Stimulated activated naive B cell treated with anti-CD40 and anti-IgM and Interleukin-4, amounts not matched to agents 10 μg/mL and 1 μg/mL and 100 μg/mL, for 72 hours (primary cell): ENCODE measurements around the gene TRIM65.
"Not testable (repeated sequence)": the region's sequence is repeated elsewhere in the genome, so short reads cannot be mapped to it uniquely, and the experiment has no call there.

Experiments
- ATAC-seq, 2 donors: fragments of 150-1000 bp; cut with Tn5 transposase; replicated peaks; 2 replicates each; pipeline ENCODE4 v1.10.0; 2021; ENCODE audit warnings: moderate library complexity in 1 of 2
- DNase-seq: peaks from one replicate; pipeline ENCODE4 v3.0.0; 2021
- H3K27ac Mint-ChIP-seq: one replicate; pipeline ENCODE4 v1.8.0; 2022; ENCODE audit warnings: mild to moderate bottlenecking, mixed read lengths
- H3K27me3 Mint-ChIP-seq, 2 donors: one replicate each; pipeline ENCODE4 v1.8.0; 2022; ENCODE audit warnings: mixed read lengths in 2 of 2
- H3K36me3 Mint-ChIP-seq, 2 donors: one replicate each; pipeline ENCODE4 v1.8.0; 2022; ENCODE audit warnings: mixed read lengths in 2 of 2, mild to moderate bottlenecking in 1 of 2
- H3K4me1 Mint-ChIP-seq, 2 donors: one replicate each; pipeline ENCODE4 v1.8.0; 2022; ENCODE audit warnings: mixed read lengths in 2 of 2, mild to moderate bottlenecking in 1 of 2
- H3K4me3 Mint-ChIP-seq, 2 donors: one replicate each; pipeline ENCODE4 v1.8.0; 2022; ENCODE audit warnings: mild to moderate bottlenecking in 2 of 2, mixed read lengths in 2 of 2, moderate library complexity in 1 of 2
- H3K9me3 Mint-ChIP-seq, 2 donors: one replicate each; pipeline ENCODE4 v1.8.0; 2022; ENCODE audit warnings: mixed read lengths in 2 of 2, mild to moderate bottlenecking in 1 of 2

TRIM65 gene

DNA sequence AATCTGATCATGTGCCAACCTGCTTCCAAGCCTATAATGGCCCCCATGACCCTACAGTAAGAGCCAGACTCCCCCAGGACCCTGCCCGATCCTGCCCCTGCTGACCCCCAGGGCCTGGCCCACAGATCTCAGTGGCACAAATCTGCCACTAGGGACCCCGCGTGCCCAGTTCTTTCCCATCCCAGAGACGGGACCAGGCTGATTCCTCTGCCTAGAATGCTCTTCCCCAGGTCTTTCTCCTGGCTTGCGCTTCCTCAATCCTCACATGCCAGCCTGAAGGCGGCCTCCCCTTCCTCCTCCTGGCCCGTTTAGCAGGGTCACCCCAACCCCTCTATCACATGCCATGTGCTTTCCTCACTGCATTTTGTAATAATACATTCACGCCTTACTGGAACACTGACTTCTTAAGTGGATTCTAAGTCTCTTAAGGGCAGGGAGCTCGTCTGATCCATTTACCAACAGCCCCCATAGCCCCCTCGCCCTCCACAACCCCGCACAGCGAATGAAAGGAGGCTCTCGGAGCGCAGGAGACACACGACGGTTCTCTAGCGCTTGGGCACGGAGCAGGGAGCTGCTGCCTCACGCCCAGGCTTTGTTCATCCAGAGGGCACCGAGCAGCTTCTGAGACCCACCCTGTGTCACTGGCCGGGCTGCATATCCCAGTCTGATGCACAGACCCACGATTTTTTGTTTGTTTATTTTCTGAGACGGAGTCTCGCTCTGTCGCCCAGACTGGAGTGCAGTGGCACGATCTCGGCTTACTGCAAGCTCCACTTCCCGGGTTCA, 1.2 kb downstream of the TRIM65 start:
- H3K27me3 Mint-ChIP-seq, result no peaks in the 10 kb centered on the region
- peaks cover 28 to 48% of the 10 kb centered on the region in 2 donors for H3K36me3 Mint-ChIP-seq
- peaks cover 26 to 49% of the 10 kb centered on the region in 2 donors for H3K4me1 Mint-ChIP-seq
- peak; percentile 1 to 8 for ATAC-seq
- DNase-seq, result no peak
- H3K27ac Mint-ChIP-seq, result peak overlapping the region; percentile 91
- H3K4me3 Mint-ChIP-seq, result peak overlapping the region; percentile 78 to 84
- H3K9me3 Mint-ChIP-seq, result no peaks in the 10 kb centered on the region

DNA sequence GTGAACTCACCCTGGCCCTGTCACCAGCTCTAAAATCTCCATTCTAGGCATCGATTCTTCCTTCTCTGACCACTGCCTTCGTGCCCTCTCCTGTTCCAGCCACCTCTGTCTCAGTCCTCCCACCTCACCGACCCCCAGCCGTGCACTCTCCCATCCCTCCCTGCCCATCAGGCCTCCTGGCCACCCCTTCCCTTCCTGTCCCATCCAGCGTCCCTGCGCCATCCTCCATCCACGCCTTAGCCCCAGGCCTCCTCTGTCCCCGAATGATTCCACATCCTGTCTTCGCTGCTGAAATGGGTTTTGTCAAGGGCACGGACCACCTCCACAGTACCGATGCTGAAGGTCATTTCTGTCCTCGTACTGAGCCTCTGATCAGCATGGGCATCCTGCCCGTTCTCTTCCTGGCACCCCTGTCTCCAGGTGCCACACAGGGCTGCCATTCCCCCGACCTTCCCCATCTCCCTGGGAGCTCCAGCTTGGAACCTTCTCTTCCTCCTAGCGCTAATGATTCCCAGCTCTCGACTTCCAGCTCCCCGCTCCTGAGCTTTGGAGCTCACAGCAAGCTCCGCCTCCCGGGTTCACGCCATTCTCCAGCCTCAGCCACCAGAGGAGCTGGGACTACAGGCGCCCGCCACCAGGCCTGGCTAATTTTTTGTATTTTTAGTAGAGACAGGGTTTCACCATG, 2.6 kb downstream of the TRIM65 start:
- Mint-ChIP-seq H3K9me3 (no peaks in the 10 kb centered on the region), H3K27me3 (no peaks in the 10 kb centered on the region), H3K4me3 (peak overlapping the region; percentile 17 to 62), H3K4me1 (peaks cover 28 to 53% of the 10 kb centered on the region in 2 donors), H3K36me3 (peaks cover 23 to 45% of the 10 kb centered on the region in 2 donors), H3K27ac (peak overlapping the region; percentile 66)
- ATAC-seq (no peak), DNase-seq (no peak)

DNA sequence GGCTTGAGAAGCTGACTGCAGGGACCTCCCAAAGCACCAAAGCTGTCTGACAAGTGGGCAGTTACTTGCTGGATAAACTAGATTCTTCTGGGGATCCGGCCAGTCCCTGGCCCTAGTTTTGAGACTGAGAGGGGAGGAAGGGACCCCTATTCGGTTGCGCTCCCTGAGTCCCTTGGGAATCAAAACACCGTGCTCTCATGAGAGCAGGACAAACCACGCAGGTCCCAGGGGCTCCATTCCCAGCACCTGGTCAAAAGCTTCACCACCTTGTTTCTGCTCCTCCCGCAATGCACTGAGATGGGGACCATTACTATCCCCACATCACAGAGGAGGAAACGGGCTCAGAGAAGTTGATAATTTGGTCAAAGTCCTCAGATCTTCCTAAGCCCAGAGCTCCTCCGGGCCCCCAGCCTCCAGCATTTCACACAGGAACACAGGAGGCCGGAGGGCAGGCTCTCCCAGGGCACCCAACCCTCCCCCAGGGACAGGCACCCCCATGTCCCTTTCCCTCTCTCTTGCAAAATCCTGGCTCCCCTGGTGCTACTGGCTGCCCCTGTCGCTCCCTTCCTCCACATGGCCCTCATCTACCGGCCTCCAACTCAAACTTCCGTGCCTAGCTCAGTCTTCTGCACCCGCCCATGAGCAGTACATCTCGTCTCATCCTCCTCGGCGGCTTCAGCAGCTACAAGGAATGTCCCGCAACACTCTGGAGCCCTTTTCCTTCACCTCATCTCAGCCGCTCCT, 3.3 kb downstream of the TRIM65 start:
- Mint-ChIP-seq H3K27ac (peak overlapping the region; percentile 66), H3K4me1 (peaks cover 28 to 48% of the 10 kb centered on the region in 2 donors), H3K36me3 (peaks cover 15 to 39% of the 10 kb centered on the region in 2 donors), H3K9me3 (no peaks in the 10 kb centered on the region), H3K27me3 (no peaks in the 10 kb centered on the region), H3K4me3 (peak overlapping the region; percentile 17 to 62)
- ATAC-seq (no peak), DNase-seq (no peak)

DNA sequence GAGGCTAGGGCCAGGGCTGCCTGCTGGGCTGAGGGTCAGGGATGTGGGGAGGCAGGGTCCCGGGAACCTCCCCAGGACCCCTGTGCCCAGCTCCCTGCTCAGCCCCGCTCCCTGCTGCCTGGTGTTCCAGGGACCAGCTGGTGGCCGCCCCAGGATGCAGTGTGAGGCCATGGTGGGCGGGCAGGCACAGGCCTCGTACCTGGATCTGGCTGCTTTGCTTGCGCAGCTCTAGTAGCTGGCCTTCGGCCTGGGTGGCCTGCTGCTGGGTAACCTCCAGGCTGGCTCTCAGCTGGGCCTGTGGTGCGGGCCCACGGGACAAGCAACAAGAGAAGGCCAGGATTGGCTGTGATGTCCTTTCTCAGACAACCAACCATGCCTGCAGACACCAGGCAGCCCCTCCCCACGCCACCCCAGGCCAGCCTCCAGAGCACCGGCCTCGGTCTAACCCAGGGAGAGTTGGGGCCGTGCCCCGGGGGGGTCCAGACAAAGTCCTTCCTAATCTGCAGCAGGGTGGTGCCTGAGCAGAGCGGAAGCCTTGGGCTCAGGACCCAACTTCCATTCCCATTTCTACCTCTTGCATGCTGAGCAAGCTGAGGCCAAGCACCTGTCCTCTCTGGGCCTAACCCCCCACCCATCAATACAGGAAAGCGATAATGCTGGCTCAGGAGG, 4.1 kb downstream of the TRIM65 start:
- H3K4me1 Mint-ChIP-seq, result peaks cover 27 to 42% of the 10 kb centered on the region in 2 donors

GRCh38 chr17:75891605-75892555, 4.9 kb downstream of the TRIM65 start:
- no peaks in the 10 kb centered on the region for H3K9me3 Mint-ChIP-seq
- H3K4me3 Mint-ChIP-seq, result no peak overlapping the region
- DNase-seq, result no peak
- H3K4me1 Mint-ChIP-seq, result peaks cover 25 to 36% of the 10 kb centered on the region in 2 donors
- no peak for ATAC-seq
- H3K36me3 Mint-ChIP-seq, result peaks cover 15 to 32% of the 10 kb centered on the region in 2 donors
- H3K27ac Mint-ChIP-seq, result peak overlapping the region; percentile 87
- H3K27me3 Mint-ChIP-seq, result no peaks in the 10 kb centered on the region

More for the DNA sequence above, 4.1 kb downstream of the TRIM65 start:
- Mint-ChIP-seq H3K4me3 (no peak overlapping the region), H3K36me3 (peaks cover 15 to 36% of the 10 kb centered on the region in 2 donors), H3K9me3 (no peaks in the 10 kb centered on the region), H3K27ac (no peak overlapping the region), H3K27me3 (no peaks in the 10 kb centered on the region)
- DNase-seq, result no peak
- ATAC-seq, result no peak

DNA sequence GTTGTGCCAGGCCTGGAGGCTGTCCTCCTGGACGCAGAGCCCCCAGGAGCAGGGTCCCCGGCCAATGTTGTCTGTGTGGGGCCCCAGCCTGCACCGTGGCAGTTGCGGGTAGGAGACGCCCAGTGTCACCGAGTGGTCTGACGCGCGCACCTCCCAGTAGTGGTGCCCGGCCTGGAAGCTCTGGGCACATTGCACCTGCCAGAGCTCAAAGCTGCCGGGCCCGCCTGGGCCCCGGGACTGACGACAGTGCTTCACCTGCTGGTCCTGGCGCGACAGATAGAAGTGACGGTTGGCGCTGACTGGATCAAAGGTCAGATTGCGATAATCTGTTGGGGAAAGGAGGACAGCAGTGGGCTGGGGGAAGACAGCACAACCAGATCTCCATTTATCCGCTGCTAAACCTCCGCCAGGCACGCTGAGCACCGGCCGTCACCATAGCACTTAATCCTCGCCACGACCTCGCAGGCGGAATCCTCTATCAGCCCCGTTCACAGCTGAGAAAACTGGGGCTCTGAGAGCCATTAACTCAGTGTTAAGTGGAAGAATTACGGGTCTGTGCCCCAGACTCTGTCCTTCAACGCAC, 5.6 kb downstream of the TRIM65 start:
- peaks cover 25 to 35% of the 10 kb centered on the region in 2 donors for H3K4me1 Mint-ChIP-seq
- H3K27me3 Mint-ChIP-seq, result no peaks in the 10 kb centered on the region
- H3K9me3 Mint-ChIP-seq, result no peaks in the 10 kb centered on the region
- ATAC-seq (no peak), DNase-seq (no peak)
- H3K27ac Mint-ChIP-seq, result no peak overlapping the region
- H3K36me3 Mint-ChIP-seq, result peaks cover 15 to 36% of the 10 kb centered on the region in 2 donors
- H3K4me3 Mint-ChIP-seq, result no peak overlapping the region

GRCh38 chr17:75889454-75889853, 7.3 kb downstream of the TRIM65 start:
- peaks cover 17 to 26% of the 10 kb centered on the region in 2 donors for H3K4me1 Mint-ChIP-seq
- DNase-seq, result no peak
- no peak overlapping the region for H3K27ac Mint-ChIP-seq
- no peak for ATAC-seq
- no peaks in the 10 kb centered on the region for H3K9me3 Mint-ChIP-seq
- H3K27me3 Mint-ChIP-seq, result no peaks in the 10 kb centered on the region
- peaks cover 15 to 27% of the 10 kb centered on the region in 2 donors for H3K36me3 Mint-ChIP-seq
- no peak overlapping the region for H3K4me3 Mint-ChIP-seq

DNA sequence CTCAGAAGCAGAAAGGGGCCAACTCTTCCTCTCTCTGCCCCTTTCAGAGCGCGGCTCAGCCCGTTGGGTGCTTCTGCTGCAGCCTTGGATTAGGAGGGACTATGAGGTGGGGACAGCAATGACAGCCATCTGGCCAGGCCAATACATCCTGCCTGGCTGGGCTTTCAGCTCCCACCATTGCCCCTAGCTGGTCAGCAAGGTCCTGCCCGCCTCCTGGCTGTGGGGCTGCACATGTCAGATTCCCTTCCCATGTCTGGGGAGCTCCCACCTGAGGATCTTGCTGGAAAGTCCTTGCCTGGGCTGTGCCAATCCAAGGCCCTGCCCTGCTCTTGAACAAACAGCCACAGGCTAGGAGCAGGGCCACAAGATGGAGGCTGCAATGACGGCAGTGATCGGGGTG, 8.3 kb downstream of the TRIM65 start:
- no peak for ATAC-seq
- no peak overlapping the region for H3K4me3 Mint-ChIP-seq
- peaks cover 8 to 17% of the 10 kb centered on the region in 2 donors for H3K4me1 Mint-ChIP-seq
- DNase-seq, result no peak
- H3K27me3 Mint-ChIP-seq, result no peaks in the 10 kb centered on the region
- H3K9me3 Mint-ChIP-seq, result no peaks in the 10 kb centered on the region
- H3K27ac Mint-ChIP-seq, result no peak overlapping the region
- H3K36me3 Mint-ChIP-seq, result peaks cover 8 to 18% of the 10 kb centered on the region in 2 donors

- not testable (repeated sequence) for H3K4me3 Mint-ChIP-seq, H3K27ac Mint-ChIP-seq, ATAC-seq, H3K9me3 Mint-ChIP-seq, DNase-seq, H3K27me3 Mint-ChIP-seq
- Mint-ChIP-seq H3K36me3 (peaks cover 5 to 14% of the 10 kb centered on the region in 2 donors), H3K4me1 (peaks cover 8 to 14% of the 10 kb centered on the region in 2 donors)
Observed at GRCh38 chr17:75885860-75886259, 10.9 kb downstream of the TRIM65 start.

- H3K4me3 Mint-ChIP-seq, result no peak overlapping the region
- peaks cover 0 to 5% of the 10 kb centered on the region in 2 donors for H3K27me3 Mint-ChIP-seq
- DNase-seq (no peak), ATAC-seq (no peak)
- no peaks in the 10 kb centered on the region for H3K9me3 Mint-ChIP-seq
- H3K36me3 Mint-ChIP-seq, result peaks cover 3 to 11% of the 10 kb centered on the region in 2 donors
- peaks cover 6 to 12% of the 10 kb centered on the region in 2 donors for H3K4me1 Mint-ChIP-seq
- no peak overlapping the region for H3K27ac Mint-ChIP-seq
Observed at GRCh38 chr17:75885431-75885830, 11.3 kb downstream of the TRIM65 start.

DNA sequence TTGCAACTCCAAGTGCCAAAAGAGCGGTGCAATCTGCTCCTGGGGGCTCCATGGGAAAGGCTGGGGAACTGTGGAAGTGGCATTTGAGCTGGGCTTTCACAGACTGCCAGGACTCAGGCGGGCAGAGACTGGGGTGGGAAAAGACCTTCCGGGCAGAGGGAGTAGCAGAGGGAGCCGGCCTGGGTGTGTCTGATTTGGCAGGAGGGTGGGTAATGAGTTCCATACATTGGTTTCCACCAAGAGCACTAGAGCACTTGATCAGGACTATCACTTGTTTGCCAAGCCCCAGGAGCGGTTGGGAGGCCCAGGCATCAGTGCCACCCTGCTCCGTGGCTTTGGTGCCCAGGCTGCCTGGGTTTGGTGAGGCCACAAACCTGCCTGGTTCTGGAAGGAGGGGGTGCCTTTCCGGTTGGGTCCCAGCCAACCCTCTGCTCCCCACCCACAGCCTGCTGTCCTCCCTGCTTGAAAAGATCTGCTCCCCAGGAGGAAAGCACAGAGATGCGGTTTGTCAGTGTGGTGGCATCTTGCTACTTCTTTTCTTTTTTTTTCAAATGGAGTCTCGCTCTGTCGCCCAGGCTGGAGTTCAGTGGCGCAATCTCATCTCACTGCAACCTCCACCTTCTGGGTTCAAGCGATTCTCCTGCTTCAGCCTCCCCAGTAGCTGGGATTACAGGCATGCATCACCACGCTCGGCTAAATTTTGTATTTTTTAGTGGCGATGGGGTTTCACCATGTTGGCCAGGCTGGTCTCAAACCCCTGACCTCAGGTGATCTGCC, 14.9 kb downstream of the TRIM65 start:
- Mint-ChIP-seq H3K27me3 (peaks cover 6 to 26% of the 10 kb centered on the region in 2 donors), H3K27ac (no peak overlapping the region), H3K4me1 (peaks cover 13 to 26% of the 10 kb centered on the region in 2 donors), H3K9me3 (no peaks in the 10 kb centered on the region), H3K4me3 (no peak overlapping the region), H3K36me3 (peaks cover 0 to 4% of the 10 kb centered on the region in 2 donors)
- DNase-seq (no peak), ATAC-seq (no peak)

DNA sequence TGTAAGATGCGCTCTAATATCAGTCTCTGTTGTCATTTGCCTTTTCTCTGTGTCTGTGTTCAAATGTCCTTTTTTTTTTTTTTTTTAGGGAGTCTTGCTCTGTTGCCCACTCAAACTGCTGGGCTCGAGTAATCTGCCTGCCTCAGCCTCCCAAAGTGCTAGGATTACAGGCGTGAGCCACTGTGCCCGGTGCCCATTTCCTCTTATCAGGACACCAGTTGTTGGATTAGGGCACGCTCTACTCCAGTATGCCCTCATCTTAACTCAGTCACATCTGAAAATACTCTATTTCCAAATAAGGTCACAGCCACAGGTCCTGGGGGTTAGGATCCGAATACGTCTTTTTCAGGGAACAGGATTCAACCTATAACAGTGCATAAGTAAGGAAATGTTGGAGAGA, 16.5 kb downstream of the TRIM65 start:
- Mint-ChIP-seq H3K27me3 (peaks cover 6 to 26% of the 10 kb centered on the region in 2 donors), H3K36me3 (no peaks in the 10 kb centered on the region), H3K4me1 (peaks cover 21 to 32% of the 10 kb centered on the region in 2 donors), H3K4me3 (no peak overlapping the region), H3K9me3 (no peaks in the 10 kb centered on the region), H3K27ac (no peak overlapping the region)
- no peak for ATAC-seq
- DNase-seq, result no peak
